Ascending aorta (tissue), 2 donors: Measurements from ENCODE around the gene AGTR1. TPM values are rescaled to one million over a fixed set of nuclear protein-coding genes. Genes with fewer than 3 reads are reported as not detected.
A peak's percentile ranks its signal among the peaks of the same experiment; 100 is the strongest.

Experiments used
- DNase-seq, 2 donors: peaks; one replicate each; pipeline ENCODE4 v3.0.0-alpha.2; 2019; ENCODE audit warnings: low spot score in 2 of 2
- H3K27ac ChIP-seq, 2 donors: fragments of 200-600 bp; sonication (generic); one replicate each; pipeline ENCODE4 v1.5.1; 2016 to 2017; ENCODE audit warnings: mild to moderate bottlenecking in 1 of 2
- H3K27me3 ChIP-seq: fragments of 200-600 bp; sonication (generic); one replicate; pipeline ENCODE4 v1.5.1; 2017
- H3K36me3 ChIP-seq, 2 donors: fragments of 200-600 bp; sonication (generic); one replicate each; pipeline ENCODE4 v1.5.1; 2016
- H3K4me1 ChIP-seq, 2 donors: fragments of 200-600 bp; sonication (generic); one replicate each; pipeline ENCODE4 v1.5.1; 2016 to 2017; ENCODE audit warnings: mild to moderate bottlenecking in 1 of 2
- H3K4me3 ChIP-seq, 2 donors: fragments of 200-600 bp; sonication (generic); one replicate each; pipeline ENCODE4 v1.5.1; 2016 to 2017; ENCODE audit warnings: mild to moderate bottlenecking in 1 of 2
- H3K9me3 ChIP-seq, 2 donors: fragments of 200-600 bp; sonication (generic); one replicate each; pipeline ENCODE4 v1.5.1; 2016
- intact Hi-C: fragments of 100-400 bp; cut with DNase I; formaldehyde crosslinking; loops from one replicate; pipeline ENCODE4 v1.15.1; 2023
- total RNA-seq: library from RNA; depleted of rRNA; stranded (reverse); fragments of >200 nt; gene quantifications from one replicate; pipeline ENCODE4 v1.1.0, GENCODE V29; 2016
- TF ChIP-seq, protein P1 (sequence below), 3 experiments: fragments of 200-600 bp in 2 of 3; fragments of 450-650 bp in 1 of 3; sonication (generic) in 2 of 3; IDR thresholded peaks; one replicate each; pipeline ENCODE4 v1.5.1; 2016 to 2019; ENCODE audit warnings: antibody characterized with exemption in 3 of 3, mild to moderate bottlenecking in 1 of 3, moderate library complexity in 1 of 3

Gene AGTR1
- total RNA-seq, 1 donor from 2014 or later: 20.0 TPM

GRCh38 chr3:148711981-148712666 is 14.4 kb downstream of the AGTR1 start:
- H3K4me3 ChIP-seq: no peak overlapping the region
- no peaks in the 10 kb centered on the region for H3K4me1 ChIP-seq
- no peaks in the 10 kb centered on the region for H3K27me3 ChIP-seq
- no peaks in the 10 kb centered on the region for H3K9me3 ChIP-seq
- H3K36me3 ChIP-seq: no peaks in the 10 kb centered on the region
- DNase-seq: no peak
- TF ChIP-seq, protein P1, sequence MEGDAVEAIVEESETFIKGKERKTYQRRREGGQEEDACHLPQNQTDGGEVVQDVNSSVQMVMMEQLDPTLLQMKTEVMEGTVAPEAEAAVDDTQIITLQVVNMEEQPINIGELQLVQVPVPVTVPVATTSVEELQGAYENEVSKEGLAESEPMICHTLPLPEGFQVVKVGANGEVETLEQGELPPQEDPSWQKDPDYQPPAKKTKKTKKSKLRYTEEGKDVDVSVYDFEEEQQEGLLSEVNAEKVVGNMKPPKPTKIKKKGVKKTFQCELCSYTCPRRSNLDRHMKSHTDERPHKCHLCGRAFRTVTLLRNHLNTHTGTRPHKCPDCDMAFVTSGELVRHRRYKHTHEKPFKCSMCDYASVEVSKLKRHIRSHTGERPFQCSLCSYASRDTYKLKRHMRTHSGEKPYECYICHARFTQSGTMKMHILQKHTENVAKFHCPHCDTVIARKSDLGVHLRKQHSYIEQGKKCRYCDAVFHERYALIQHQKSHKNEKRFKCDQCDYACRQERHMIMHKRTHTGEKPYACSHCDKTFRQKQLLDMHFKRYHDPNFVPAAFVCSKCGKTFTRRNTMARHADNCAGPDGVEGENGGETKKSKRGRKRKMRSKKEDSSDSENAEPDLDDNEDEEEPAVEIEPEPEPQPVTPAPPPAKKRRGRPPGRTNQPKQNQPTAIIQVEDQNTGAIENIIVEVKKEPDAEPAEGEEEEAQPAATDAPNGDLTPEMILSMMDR (IDR thresholded peaks at IDR 0.05): no peak
- no peak overlapping the region for H3K27ac ChIP-seq
- intact Hi-C loops: loop anchor here (10.0 kb wide), 1 partner anchor 233 kb away; no protein-coding TSS in a partner anchor

GRCh38 chr3:148714521-148714920 is 16.8 kb downstream of the AGTR1 start:
- TF ChIP-seq, protein P1 (IDR thresholded peaks at IDR 0.05): no peak
- Histone ChIP-seq H3K36me3 (no peaks in the 10 kb centered on the region), H3K27ac (no peak overlapping the region), H3K4me1 (no peaks in the 10 kb centered on the region), H3K9me3 (no peaks in the 10 kb centered on the region), H3K4me3 (no peak overlapping the region), H3K27me3 (no peaks in the 10 kb centered on the region)
- no peak for DNase-seq
- intact Hi-C loops: loop anchor here (10.0 kb wide), 1 partner anchor 230 kb away; no protein-coding TSS in a partner anchor

- Histone ChIP-seq H3K4me1 (no peaks in the 10 kb centered on the region), H3K4me3 (no peak overlapping the region), H3K36me3 (no peaks in the 10 kb centered on the region), H3K27me3 (no peaks in the 10 kb centered on the region), H3K9me3 (no peaks in the 10 kb centered on the region), H3K27ac (no peak overlapping the region)
- no peak for DNase-seq
- TF ChIP-seq, protein P1 (IDR thresholded peaks at IDR 0.05): no peak
- intact Hi-C loops: loop anchor here (10.0 kb wide), 1 partner anchor 228 kb away; no protein-coding TSS in a partner anchor
Observed at GRCh38 chr3:148716657-148717056, 19.0 kb downstream of the AGTR1 start.

GRCh38 chr3:148717885-148718561 is 20.3 kb downstream of the AGTR1 start:
- no peaks in the 10 kb centered on the region for H3K36me3 ChIP-seq
- no peak overlapping the region for H3K4me3 ChIP-seq
- TF ChIP-seq, protein P1 (IDR thresholded peaks at IDR 0.05): no peak
- no peak overlapping the region for H3K27ac ChIP-seq
- H3K4me1 ChIP-seq: no peaks in the 10 kb centered on the region
- intact Hi-C loops: loop anchor here (1.0 to 10.0 kb wide), 2 partner anchors 227 to 339 kb away; no protein-coding TSS in a partner anchor
- no peaks in the 10 kb centered on the region for H3K9me3 ChIP-seq
- H3K27me3 ChIP-seq: no peaks in the 10 kb centered on the region
- no peak for DNase-seq

- TF ChIP-seq, protein P1 (IDR thresholded peaks at IDR 0.05): peak in 2 of 3 experiments; percentile 51 to 66
- Histone ChIP-seq H3K27me3 (no peaks in the 10 kb centered on the region), H3K4me3 (no peak overlapping the region), H3K27ac (no peak overlapping the region), H3K36me3 (no peaks in the 10 kb centered on the region), H3K4me1 (no peaks in the 10 kb centered on the region), H3K9me3 (no peaks in the 10 kb centered on the region)
- no peak for DNase-seq
- intact Hi-C loops: loop anchor here (1.0 to 10.0 kb wide), 2 partner anchors 226 to 340 kb away; no protein-coding TSS in a partner anchor
Observed at GRCh38 chr3:148718982-148719862, 21.5 kb downstream of the AGTR1 start.
